ENCODE data around the gene FRAS1.
"Not testable (repeated sequence)": the region's sequence is repeated elsewhere in the genome, so short reads cannot be mapped to it uniquely, and the experiment has no call there.

The FRAS1 gene, protein sequence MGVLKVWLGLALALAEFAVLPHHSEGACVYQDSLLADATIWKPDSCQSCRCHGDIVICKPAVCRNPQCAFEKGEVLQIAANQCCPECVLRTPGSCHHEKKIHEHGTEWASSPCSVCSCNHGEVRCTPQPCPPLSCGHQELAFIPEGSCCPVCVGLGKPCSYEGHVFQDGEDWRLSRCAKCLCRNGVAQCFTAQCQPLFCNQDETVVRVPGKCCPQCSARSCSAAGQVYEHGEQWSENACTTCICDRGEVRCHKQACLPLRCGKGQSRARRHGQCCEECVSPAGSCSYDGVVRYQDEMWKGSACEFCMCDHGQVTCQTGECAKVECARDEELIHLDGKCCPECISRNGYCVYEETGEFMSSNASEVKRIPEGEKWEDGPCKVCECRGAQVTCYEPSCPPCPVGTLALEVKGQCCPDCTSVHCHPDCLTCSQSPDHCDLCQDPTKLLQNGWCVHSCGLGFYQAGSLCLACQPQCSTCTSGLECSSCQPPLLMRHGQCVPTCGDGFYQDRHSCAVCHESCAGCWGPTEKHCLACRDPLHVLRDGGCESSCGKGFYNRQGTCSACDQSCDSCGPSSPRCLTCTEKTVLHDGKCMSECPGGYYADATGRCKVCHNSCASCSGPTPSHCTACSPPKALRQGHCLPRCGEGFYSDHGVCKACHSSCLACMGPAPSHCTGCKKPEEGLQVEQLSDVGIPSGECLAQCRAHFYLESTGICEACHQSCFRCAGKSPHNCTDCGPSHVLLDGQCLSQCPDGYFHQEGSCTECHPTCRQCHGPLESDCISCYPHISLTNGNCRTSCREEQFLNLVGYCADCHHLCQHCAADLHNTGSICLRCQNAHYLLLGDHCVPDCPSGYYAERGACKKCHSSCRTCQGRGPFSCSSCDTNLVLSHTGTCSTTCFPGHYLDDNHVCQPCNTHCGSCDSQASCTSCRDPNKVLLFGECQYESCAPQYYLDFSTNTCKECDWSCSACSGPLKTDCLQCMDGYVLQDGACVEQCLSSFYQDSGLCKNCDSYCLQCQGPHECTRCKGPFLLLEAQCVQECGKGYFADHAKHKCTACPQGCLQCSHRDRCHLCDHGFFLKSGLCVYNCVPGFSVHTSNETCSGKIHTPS (N-terminal part only)

DNA sequence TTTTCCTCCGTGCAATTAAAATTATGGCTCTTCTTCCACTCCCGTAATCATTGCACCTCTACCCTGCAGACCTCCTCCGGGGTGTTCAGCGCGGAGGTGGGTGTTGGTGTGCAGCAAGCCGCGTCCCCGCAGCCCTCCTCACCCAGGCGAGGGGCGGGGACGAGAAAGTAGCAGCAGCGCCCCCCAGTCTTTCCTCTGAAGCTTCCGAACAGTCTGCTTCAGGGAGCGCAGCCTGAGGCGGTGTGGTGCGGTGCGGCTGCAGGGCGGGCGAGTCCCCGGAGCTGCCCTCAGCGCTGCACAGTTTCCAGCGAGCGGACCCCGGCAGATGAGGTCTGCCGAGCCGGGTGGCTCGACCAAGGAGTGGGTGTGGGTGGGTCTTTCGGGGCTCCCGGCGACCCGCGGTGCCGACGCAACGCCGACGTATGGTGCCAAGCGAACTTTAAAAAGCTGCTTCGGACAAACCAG, at the start of gene FRAS1:
FRAS1 (plus strand) TSS at position 189 of the 465 bp plus-strand sequence. CDS start 687 bp downstream, outside the sequence.
- no peak for DNase-seq

DNA sequence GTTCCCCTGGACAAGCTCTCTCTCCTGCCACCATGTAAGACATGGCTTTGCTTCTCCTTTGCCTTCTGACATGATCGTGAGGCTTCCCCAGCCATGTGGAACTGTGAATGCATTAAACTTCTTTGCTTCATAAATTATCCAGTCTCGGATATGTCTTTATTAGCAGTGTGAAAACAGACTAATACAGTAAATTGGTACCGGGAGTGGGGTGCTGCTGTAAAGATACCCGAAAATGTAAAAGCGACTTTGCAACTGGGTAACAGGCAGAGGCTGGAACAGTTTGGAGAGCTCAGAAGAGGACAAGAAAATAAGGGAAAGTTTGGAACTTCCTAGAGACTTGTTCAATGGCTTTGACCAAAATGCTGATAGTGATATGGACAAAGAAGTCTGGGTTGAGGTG, 46.1 kb upstream of the FRAS1 start:
- not testable (repeated sequence) for DNase-seq

DNA sequence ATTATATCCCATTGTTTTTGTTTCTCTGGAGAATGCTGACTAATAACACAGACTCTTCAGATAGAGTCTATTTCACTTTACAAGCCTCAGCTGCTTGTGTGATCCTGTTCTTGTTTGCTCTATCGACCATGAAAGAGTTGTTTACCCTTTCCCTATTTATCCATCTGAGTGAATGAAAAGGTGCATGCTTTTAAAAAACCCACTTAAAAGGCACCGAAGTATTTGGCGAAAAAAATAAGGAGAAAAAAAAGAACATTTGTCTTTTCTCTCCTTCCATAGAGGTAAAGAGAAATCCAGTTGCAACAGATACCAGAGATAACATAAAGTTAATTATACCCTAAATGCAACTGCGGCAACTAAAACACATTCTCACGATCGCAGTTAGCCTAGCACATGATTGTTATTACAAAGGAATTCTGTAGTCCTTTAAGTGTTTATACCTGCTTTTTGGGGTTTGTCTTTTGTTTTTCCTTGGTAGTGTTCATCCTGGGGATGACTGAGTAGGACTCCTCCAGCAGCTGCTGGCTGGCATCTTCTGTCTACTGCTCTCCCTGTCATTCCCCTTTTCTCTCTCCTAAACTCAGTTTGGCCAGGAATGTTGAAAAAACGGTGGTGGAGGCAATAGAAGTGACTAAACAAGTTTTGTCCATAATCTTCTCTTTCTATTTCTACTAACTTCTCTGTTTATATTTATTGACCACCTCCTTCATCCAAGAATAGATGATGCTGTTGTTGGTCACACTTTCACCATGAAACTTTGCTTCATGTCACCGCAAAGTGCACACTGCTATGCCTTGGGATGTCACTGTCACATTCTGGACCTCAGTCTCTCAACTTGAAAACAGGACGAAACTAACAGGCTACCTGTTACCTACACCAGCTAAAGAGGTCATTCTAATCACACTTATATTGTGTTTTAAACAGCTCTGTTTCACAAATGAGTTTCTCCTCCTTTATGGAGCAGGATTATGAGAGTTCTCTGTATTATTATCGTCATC, 41.9 kb upstream of the FRAS1 start:
- DNase-seq: no peak

- no peak for DNase-seq
These were observed 38.7 kb upstream of the FRAS1 start for GRCh38 chr4:78018271-78019049.

GRCh38 chr4:78019414-78019813, 37.7 kb upstream of the FRAS1 start:
- no peak for DNase-seq

DNA sequence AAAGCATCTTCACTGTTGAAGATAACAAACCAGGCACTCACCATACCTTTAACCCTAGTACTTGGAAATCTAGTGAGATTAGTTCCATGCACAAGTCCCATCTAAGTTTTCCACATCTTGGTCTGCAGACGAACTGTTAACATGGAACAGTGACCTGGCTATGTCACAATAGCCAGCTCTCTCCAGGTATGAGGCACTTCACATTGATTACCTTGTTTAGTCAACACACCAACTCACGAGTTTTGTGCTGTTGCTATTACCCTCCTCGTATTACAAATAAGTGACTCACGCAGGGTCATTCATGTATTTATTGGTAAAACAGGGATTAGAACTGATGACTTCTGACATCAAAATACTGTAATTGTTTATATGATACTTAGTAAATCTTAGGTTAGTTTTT, 36.4 kb upstream of the FRAS1 start:
- no peak for DNase-seq

GRCh38 chr4:78022517-78022916, 34.6 kb upstream of the FRAS1 start:
- no peak for DNase-seq

- no peak for DNase-seq
These were observed 33.0 kb upstream of the FRAS1 start for GRCh38 chr4:78024085-78024484.

- no peak for DNase-seq
These were observed 32.5 kb upstream of the FRAS1 start for GRCh38 chr4:78024576-78025091.

DNA sequence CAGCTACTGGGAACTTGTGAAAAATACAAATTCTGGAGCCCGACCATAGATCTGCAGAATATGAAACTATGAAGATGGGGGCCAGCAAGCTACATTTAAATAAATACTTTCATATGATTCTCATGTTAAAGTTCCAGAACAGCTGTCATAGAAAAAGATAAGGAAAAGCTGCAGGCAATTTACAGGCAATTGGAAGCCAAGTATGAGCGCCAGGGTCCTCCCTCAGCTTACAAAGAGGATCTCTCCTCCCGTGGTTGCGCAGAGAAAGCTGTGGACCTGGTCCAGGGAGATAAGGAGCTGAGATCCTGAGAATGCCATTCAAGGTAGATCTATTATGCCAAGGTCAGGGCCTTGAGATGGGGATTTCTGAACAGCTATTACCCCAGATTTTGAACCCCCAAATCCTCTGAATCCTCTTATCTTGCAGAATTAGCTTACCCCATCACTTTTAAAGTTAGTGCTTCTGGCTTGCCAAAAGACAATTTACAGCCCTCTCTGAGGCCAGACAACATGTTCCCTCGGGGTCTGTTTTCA, 25.6 kb upstream of the FRAS1 start:
- no peak for DNase-seq

DNA sequence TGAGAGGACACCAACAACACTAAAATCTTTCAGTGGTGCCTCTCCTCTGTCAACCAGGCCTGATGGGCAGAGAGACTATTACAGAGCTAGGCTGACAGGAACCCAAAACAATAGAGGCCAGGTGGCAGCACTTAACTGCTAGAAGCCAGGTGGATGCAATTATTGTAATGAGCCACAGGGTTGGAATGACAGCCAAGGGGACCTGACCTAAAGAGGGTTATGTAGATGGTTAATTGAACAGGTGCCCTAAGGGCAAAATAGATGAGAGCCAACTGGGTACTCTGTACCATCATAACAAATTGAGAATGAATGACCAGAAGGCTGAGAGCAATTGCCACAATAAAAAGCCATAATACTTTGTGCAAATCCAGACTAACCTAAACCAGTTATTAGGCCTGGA, 24.7 kb upstream of the FRAS1 start:
- no peak for DNase-seq

DNA sequence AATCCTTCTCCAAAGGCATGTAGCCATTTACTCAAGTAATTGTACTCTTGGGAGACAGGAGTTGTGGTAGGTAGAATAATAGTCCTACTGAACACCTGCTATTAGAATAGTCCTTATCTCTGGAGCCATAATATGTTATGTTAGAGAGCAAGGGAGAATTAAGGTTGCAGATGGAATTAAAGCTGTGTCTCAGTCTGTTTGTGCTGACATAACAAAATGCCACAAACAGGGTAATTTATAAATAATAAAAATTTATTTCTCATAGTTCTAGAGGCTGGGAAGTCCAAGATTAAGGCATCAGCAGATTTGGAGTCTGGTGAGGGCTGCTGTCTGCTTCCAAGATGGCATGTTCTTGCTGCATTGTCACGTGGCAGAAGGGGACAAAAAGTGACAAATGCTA, 24.2 kb upstream of the FRAS1 start:
- no peak for DNase-seq

GRCh38 chr4:78033861-78034260, 23.3 kb upstream of the FRAS1 start:
- no peak for DNase-seq

- no peak for DNase-seq
These were observed 18.4 kb upstream of the FRAS1 start for GRCh38 chr4:78038704-78039103.

GRCh38 chr4:78039678-78040077, 17.4 kb upstream of the FRAS1 start:
- no peak for DNase-seq

- DNase-seq: no peak
These were observed 16.7 kb upstream of the FRAS1 start for GRCh38 chr4:78040431-78040830.

- no peak for DNase-seq
These were observed 9.8 kb upstream of the FRAS1 start for GRCh38 chr4:78047366-78047765.

DNA sequence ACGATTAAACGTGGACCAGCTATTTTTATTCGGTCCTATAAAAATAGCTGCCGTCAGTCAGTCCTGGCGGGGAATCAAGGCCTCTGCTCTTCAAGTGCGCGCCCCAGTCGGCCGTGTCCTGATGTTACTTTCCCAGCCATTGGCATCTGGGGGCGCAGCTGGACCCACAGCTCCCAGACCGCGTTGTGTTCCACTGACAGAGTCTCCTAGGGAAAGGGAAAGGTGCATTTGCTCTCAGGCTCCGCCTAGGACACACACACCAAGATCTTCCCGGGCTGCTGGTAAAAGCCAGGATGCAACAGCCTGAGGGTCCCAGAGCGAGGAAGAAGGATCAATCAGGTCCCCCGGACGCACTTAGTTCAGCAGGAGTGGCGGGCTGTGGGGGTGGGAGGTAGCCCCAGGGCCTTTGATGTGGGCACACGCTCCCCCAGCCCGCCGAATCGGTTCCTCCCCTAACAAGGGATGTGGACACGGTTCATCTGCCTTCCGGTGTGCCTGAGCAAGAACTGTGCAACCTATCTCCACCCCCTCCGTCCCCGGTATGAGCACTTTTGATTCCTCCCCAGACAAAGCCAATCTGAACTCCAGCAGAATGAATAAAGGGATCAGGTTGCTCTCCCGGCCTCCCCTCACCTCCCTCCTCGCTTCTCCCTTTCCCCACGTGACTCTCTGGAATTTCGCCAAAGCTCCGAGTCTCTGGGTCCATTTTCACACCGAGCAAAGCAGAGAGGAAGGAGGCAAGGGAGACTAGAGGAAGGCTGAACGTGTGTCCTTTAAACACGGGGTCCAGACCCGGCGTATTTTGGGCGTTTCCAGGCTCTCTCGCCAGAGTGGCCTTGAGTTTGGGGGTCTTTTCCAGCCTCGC, 626 bp upstream of the FRAS1 start:
- DNase-seq: no peak
